ENCODE results near the gene REEP6. TPM values are rescaled to one million over a fixed set of nuclear protein-coding genes. Genes with fewer than 3 reads are reported as not detected.

Gene REEP6
- total and polyA plus RNA-seq, 2 of the 8 experiments (the other 6 are each of a cell fraction or from before 2014, with no cell fraction given) = 12.6 to 20.7 TPM

DNA sequence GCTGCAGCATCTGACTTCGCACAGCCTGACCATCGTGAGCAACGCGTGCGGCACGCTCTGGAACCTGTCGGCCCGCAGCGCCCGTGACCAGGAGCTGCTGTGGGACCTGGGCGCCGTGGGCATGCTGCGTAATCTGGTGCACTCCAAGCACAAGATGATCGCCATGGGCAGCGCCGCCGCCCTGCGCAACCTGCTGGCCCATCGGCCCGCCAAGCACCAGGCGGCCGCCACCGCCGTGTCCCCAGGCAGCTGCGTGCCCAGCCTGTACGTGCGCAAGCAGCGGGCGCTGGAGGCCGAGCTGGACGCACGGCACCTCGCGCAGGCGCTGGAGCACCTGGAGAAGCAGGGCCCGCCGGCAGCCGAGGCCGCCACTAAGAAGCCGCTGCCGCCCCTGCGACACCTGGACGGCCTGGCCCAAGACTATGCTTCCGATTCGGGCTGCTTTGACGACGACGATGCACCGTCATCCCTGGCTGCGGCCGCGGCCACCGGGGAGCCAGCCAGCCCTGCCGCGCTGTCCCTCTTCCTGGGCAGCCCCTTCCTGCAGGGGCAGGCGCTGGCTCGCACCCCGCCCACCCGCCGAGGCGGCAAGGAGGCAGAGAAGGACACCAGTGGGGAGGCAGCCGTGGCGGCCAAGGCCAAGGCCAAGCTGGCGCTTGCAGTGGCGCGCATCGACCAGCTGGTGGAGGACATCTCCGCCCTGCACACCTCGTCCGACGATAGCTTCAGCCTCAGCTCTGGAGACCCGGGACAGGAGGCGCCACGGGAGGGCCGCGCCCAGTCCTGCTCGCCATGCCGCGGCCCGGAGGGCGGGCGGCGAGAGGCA lies 25.6 kb upstream of the REEP6 start:
- H2BK5ac ChIP-seq (ENCODE audit: low read depth, low read length) = no peak overlapping the region
- 51% methylated on average over 38 of the region's 83 CpGs; no CpG with 5 or more reads in 1 of the 2 experiments for WGBS, 2 experiments (ENCODE audit: extremely low coverage in 1 of 2, insufficient coverage in 1 of 2, insufficient read length in 1 of 2, insufficient replicate concordance in 2 of 2, low coverage in 1 of 2, low lambda C conversion rate in 2 of 2, missing lambda C conversion rate in 1 of 2)
- peaks cover 56 to 66% (median 64%) of the 10 kb centered on the region in 4 experiments for H3K27me3 ChIP-seq (replicated peaks in 1 of 4; ENCODE audit: control insufficient read depth in 3 of 4, extremely low read depth in 1 of 4, insufficient read depth in 3 of 4, low read length in 3 of 4)
- H3K4me1 ChIP-seq (replicated peaks in 1 of 4; ENCODE audit: control insufficient read depth in 3 of 4, insufficient read depth in 4 of 4, low read length in 3 of 4) = peaks cover 0 to 40% (median 21%) of the 10 kb centered on the region in 4 experiments; a peak in 5 of 7 replicates
- DNase-seq (ENCODE audit: low read depth in 1 of 2, low spot score in 2 of 2) (peak in 1 of 2 experiments; percentile 85), FAIRE-seq (no peak)
- H4K5ac ChIP-seq (ENCODE audit: insufficient read length, low read depth, low read length) = no peak overlapping the region
- H2BK120ac ChIP-seq (replicated peaks; ENCODE audit: low read depth, low read length) = no peak overlapping the region
- no peaks in the 10 kb centered on the region for H3K79me1 ChIP-seq (ENCODE audit: low read depth, low read length)
- H3K4ac ChIP-seq (replicated peaks; ENCODE audit: insufficient read length, low read depth, low read length) = no peak overlapping the region
- H4K20me1 ChIP-seq (replicated peaks in 1 of 2; ENCODE audit: control insufficient read depth in 1 of 2, insufficient read depth in 2 of 2, low read length in 2 of 2) = peaks cover 10 to 31% of the 10 kb centered on the region in 2 experiments
- H2BK15ac ChIP-seq (ENCODE audit: low read length) = no peak overlapping the region; the same call in 1 of the 2 replicates
- ChIA-PET POLR2A (ENCODE audit: partially characterized antibody) (interaction anchor here (0.5 to 5.5 kb wide), 11 partner anchors 8 to 1849 kb away, joined by 3 to 72 read pairs (median 5); partner anchors contain the start of genes APC2 and CIRBP), CTCF (ENCODE audit: partially characterized antibody) (interaction anchor here (0.6 to 5.5 kb wide), 18 partner anchors 8 to 81 kb away, joined by 3 to 53 read pairs (median 4); partner anchors contain the start of gene REEP6)
- H3K23me2 ChIP-seq (ENCODE audit: low read depth, low read length) = peaks cover 8% of the 10 kb centered on the region; the same call in 1 of the 2 replicates
- H3K79me2 ChIP-seq (ENCODE audit: control insufficient read depth in 1 of 2, insufficient read depth in 2 of 2, low read length in 2 of 2) = no peaks in the 10 kb centered on the region
- H2AK5ac ChIP-seq (ENCODE audit: low read depth, low read length) = peak overlapping the region; percentile 39; the same call in 1 of the 2 replicates
- no peak overlapping the region for H4K91ac ChIP-seq (replicated peaks; ENCODE audit: insufficient read length, low read length)
- peak overlapping the region; percentile 89; the same call in 1 of the 2 replicates for H4K8ac ChIP-seq (ENCODE audit: extremely low read depth, insufficient read depth, low read length)
- peak overlapping the region; percentile 24 to 68; a peak in 3 of 4 replicates for H3K4me2 ChIP-seq (ENCODE audit: insufficient read depth in 1 of 2, low read depth in 2 of 2, low read length in 2 of 2)
- peaks cover 0 to 7% of the 10 kb centered on the region in 2 experiments; a peak in 1 of 4 replicates for H3K9me3 ChIP-seq (ENCODE audit: insufficient read depth in 2 of 2, low read depth in 1 of 2, low read length in 1 of 2)
- H2BK12ac ChIP-seq (ENCODE audit: low read depth, low read length) = no peak overlapping the region
- H3K9ac ChIP-seq (replicated peaks in 1 of 4; ENCODE audit: extremely low read depth in 1 of 4, low read depth in 3 of 4, low read length in 3 of 4) = no peak overlapping the region
- no peak overlapping the region for H3K18ac ChIP-seq (ENCODE audit: extremely low read depth, low read length)
- no peak overlapping the region for H3K27ac ChIP-seq (ENCODE audit: low read depth, low read length)
- no peak overlapping the region for H3K23ac ChIP-seq (ENCODE audit: insufficient read length)
- H2BK20ac ChIP-seq (ENCODE audit: low read length) = no peak overlapping the region
- peaks cover 0 to 41% (median 0%) of the 10 kb centered on the region in 4 experiments; a peak in 4 of 8 replicates for H3K36me3 ChIP-seq (ENCODE audit: control insufficient read depth in 2 of 4, insufficient read depth in 4 of 4, low read length in 3 of 4)
- H3K14ac ChIP-seq (ENCODE audit: insufficient read length) = no peak overlapping the region
- no peak overlapping the region for H2AFZ ChIP-seq (ENCODE audit: low read length)
- H3K56ac ChIP-seq (replicated peaks; ENCODE audit: insufficient read length, low read depth, low read length) = no peak overlapping the region
- peak overlapping the region in 1 of 4 experiments; percentile 51; a peak in 2 of 8 replicates for H3K4me3 ChIP-seq (ENCODE audit: extremely low read depth in 1 of 4, insufficient read depth in 2 of 4, low read depth in 3 of 4, low read length in 4 of 4)
- TF ChIP-seq TEAD4 (IDR thresholded peaks at IDR 0.05; ENCODE audit: low read depth, low read length) (no peak), RAD21 (IDR thresholded peaks at IDR 0.05 in 1 of 2, conservative IDR thresholded peaks at IDR 0.05 in 1 of 2; ENCODE audit: low read depth in 2 of 2, low read length in 2 of 2) (peak; percentile 19 to 39; a peak in 3 of 4 replicates), CREB1 (IDR thresholded peaks at IDR 0.05) (peak; percentile 53), RXRA (IDR thresholded peaks at IDR 0.05; ENCODE audit: insufficient read depth, low read depth, low read length) (no peak), HDAC2 (IDR thresholded peaks at IDR 0.05; ENCODE audit: borderline replicate concordance in 1 of 2, low read depth in 2 of 2, low read length in 2 of 2) (0 out of 4 replicates have a peak, but pooled peaks of 1 of the 2 experiments have one; percentile 58), POLR2AphosphoS5 (IDR thresholded peaks at IDR 0.05; ENCODE audit: low read depth, low read length) (no peak)
- TF ChIP-seq, protein P1, sequence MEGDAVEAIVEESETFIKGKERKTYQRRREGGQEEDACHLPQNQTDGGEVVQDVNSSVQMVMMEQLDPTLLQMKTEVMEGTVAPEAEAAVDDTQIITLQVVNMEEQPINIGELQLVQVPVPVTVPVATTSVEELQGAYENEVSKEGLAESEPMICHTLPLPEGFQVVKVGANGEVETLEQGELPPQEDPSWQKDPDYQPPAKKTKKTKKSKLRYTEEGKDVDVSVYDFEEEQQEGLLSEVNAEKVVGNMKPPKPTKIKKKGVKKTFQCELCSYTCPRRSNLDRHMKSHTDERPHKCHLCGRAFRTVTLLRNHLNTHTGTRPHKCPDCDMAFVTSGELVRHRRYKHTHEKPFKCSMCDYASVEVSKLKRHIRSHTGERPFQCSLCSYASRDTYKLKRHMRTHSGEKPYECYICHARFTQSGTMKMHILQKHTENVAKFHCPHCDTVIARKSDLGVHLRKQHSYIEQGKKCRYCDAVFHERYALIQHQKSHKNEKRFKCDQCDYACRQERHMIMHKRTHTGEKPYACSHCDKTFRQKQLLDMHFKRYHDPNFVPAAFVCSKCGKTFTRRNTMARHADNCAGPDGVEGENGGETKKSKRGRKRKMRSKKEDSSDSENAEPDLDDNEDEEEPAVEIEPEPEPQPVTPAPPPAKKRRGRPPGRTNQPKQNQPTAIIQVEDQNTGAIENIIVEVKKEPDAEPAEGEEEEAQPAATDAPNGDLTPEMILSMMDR (IDR thresholded peaks at IDR 0.05; ENCODE audit: control extremely low read depth in 1 of 3, insufficient read depth in 1 of 3, low read depth in 1 of 3, low read length in 3 of 3) = peak; percentile 50 to 87 (median 73)

All from H1 (cell line).